Measurements from ENCODE around the gene ADAMTS18.
A peak's percentile ranks its signal among the peaks of the same experiment; 100 is the strongest.
"Not testable (repeated sequence)": the region's sequence is repeated elsewhere in the genome, so short reads cannot be mapped to it uniquely, and the experiment has no call there.

ADAMTS18 gene

GRCh38 chr16:77323695-77324094 lies 111.1 kb downstream of the ADAMTS18 start:
- no peak for DNase-seq

- DNase-seq, result no peak
These were observed 112.1 kb downstream of the ADAMTS18 start for GRCh38 chr16:77322757-77323156.

GRCh38 chr16:77317059-77317458 lies 117.8 kb downstream of the ADAMTS18 start:
- DNase-seq, result no peak

- no peak for DNase-seq
These were observed 124.0 kb downstream of the ADAMTS18 start for GRCh38 chr16:77310877-77311276.

- peak; percentile 77 for DNase-seq
These were observed 126.7 kb downstream of the ADAMTS18 start for GRCh38 chr16:77308163-77308561.

- peak; percentile 86 for DNase-seq
These were observed 127.2 kb downstream of the ADAMTS18 start for GRCh38 chr16:77307426-77308162.

- peak; percentile 86 for DNase-seq
These were observed 128.8 kb downstream of the ADAMTS18 start for GRCh38 chr16:77306075-77306474.

GRCh38 chr16:77304877-77305276 lies 130.0 kb downstream of the ADAMTS18 start:
- no peak for DNase-seq

GRCh38 chr16:77304134-77304533 lies 130.7 kb downstream of the ADAMTS18 start:
- DNase-seq, result no peak

- no peak for DNase-seq
These were observed 132.2 kb downstream of the ADAMTS18 start for GRCh38 chr16:77302674-77303073.

GRCh38 chr16:77302249-77302648 lies 132.6 kb downstream of the ADAMTS18 start:
- DNase-seq, result no peak

GRCh38 chr16:77300256-77300655 lies 134.6 kb downstream of the ADAMTS18 start:
- DNase-seq, result no peak

GRCh38 chr16:77299395-77299794 lies 135.4 kb downstream of the ADAMTS18 start:
- no peak for DNase-seq

- peak; percentile 95 for DNase-seq
These were observed 136.1 kb downstream of the ADAMTS18 start for GRCh38 chr16:77298418-77299360.

GRCh38 chr16:77297996-77298395 lies 136.8 kb downstream of the ADAMTS18 start:
- no peak for DNase-seq

- DNase-seq, result peak; percentile 5
These were observed 138.9 kb downstream of the ADAMTS18 start for GRCh38 chr16:77295896-77296295.

- DNase-seq, result peak; percentile 62
These were observed 144.3 kb downstream of the ADAMTS18 start for GRCh38 chr16:77290451-77291115.

- DNase-seq, result peak; percentile 75
These were observed 145.5 kb downstream of the ADAMTS18 start for GRCh38 chr16:77289331-77289809.

- DNase-seq, result peak; percentile 86
These were observed 146.6 kb downstream of the ADAMTS18 start for GRCh38 chr16:77288222-77288621.

GRCh38 chr16:77285676-77286075 lies 149.2 kb downstream of the ADAMTS18 start:
- DNase-seq, result no peak

- no peak for DNase-seq
These were observed 152.5 kb downstream of the ADAMTS18 start for GRCh38 chr16:77282345-77282744.

- DNase-seq, result not testable (repeated sequence)
These were observed 155.5 kb downstream of the ADAMTS18 start for GRCh38 chr16:77279316-77279715.

- no peak for DNase-seq
These were observed 157.3 kb downstream of the ADAMTS18 start for GRCh38 chr16:77277571-77277970.

All from fibroblast of skin of abdomen (primary cell).